HFF-Myc (cell line): Measurements from ENCODE around the gene IPO8.
"Not testable (repeated sequence)": the region's sequence is repeated elsewhere in the genome, so short reads cannot be mapped to it uniquely, and the experiment has no call there.

Experiments used
- DNase-seq: peaks from one replicate; pipeline ENCODE4 v3.0.0-alpha.2; 2011; ENCODE audit warnings: low read depth; ENCODE audit errors: extremely low read depth
- H3K4me3 ChIP-seq: replicated peaks from 2 replicates; pipeline ENCODE4 v1.5.1; 2011; ENCODE audit warnings: low read depth, mild to moderate bottlenecking, control low read depth, low read length
- CTCF ChIP-seq: IDR thresholded peaks from 2 replicates; pipeline ENCODE4 v1.5.1; 2012; ENCODE audit warnings: mild to moderate bottlenecking, low read depth, low read length, control low read depth; ENCODE audit errors: missing control alignments

Gene IPO8

DNA sequence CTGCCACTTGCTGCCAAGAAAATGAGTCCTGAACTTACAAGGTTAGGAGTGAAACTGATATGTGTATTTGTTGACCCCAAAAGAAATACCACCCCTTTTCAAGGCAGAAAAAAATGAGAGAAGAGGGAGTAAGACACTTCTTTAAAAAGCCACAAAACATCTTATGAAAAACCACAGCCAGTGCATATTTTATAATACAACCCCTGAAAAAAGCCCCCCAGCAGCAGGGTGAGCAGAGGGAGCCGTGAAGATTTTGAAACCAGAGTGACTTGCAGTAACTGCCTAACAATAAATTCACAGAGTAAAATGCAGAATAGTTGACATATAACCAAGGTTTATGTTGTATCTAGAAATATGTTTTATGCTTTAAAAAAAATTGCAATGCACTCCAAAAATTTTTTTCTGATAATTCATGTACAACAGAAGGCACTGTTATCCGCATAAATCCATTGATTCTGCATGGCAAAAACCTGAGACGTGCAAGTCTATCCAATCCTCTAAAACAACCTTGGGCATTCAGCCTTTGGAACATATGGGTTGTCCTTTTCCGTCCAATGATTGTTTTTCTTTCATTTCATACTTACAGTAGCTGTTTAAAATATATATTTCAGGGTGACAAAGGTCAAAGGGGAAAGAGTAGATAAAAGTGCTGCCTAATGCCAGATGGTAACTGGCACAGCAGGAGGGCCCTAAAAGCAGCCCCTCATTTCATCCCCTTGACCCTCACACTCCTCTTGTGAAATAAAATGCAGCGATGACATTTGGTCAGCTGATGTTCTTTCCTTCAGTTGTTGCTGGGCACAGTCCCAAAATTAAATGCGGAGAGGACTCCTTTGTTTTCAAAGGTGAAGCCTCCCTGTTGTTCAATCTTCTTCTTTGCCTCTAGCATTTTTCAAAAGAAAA, 65.3 kb downstream of the IPO8 start:
- H3K4me3 ChIP-seq = no peak overlapping the region
- no peak for DNase-seq
- no peak for TF ChIP-seq CTCF

DNA sequence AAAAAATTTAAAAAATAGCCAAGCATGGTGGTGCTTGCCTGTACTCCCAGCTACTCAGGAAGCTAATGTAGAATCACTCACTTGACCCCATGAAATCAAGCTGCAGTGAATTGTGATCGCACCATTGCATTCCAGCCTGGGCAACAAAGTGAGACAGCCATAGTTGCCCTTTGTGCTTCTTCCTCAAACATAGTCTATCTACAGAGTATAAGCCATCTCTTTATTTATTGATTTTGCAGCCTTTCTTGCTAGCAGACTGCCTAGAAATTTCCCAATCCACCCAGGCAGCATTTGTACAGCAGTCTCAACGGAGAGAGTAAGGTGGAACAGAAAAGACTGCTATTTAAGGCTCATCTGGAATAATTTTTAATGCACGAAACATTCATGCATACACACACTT, 68.8 kb downstream of the IPO8 start:
- no peak for DNase-seq
- TF ChIP-seq CTCF = no peak
- H3K4me3 ChIP-seq = no peak overlapping the region

GRCh38 chr12:30624009-30624408, 71.7 kb downstream of the IPO8 start:
- H3K4me3 ChIP-seq = no peak overlapping the region
- no peak for DNase-seq
- TF ChIP-seq CTCF = no peak

GRCh38 chr12:30622509-30622908, 73.2 kb downstream of the IPO8 start:
- DNase-seq = no peak

DNA sequence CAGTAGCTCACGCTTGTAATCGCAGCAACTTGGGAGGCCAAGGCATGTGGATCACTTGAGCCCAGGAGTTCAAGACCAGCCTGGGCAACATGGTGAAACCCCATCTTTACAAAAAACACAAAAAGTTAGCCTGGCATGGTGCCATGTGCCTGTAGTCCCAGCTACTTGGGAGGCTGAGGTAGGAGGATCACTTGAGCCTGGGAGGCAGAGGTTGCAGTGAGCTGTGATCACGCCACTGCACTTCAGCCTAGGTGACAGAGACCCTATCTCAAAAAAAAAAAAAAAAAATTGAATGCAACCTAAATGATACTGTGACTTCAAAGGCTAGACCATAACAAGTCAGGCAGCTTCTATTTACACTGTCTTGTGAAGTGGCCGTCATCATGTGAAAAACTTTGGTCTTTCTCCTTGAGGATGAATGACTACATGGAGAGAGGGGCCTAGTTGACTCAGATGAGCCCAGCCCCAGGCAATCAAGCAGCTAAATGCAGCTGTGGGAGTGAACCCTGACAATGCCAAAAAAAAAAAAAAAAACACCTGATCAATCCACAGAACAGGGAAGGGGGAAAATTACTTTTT, 73.9 kb downstream of the IPO8 start:
- H3K4me3 ChIP-seq = not testable (repeated sequence)

More at GRCh38 chr12:30622509-30622908, 73.2 kb downstream of the IPO8 start:
- TF ChIP-seq CTCF = no peak
- no peak overlapping the region for H3K4me3 ChIP-seq

DNA sequence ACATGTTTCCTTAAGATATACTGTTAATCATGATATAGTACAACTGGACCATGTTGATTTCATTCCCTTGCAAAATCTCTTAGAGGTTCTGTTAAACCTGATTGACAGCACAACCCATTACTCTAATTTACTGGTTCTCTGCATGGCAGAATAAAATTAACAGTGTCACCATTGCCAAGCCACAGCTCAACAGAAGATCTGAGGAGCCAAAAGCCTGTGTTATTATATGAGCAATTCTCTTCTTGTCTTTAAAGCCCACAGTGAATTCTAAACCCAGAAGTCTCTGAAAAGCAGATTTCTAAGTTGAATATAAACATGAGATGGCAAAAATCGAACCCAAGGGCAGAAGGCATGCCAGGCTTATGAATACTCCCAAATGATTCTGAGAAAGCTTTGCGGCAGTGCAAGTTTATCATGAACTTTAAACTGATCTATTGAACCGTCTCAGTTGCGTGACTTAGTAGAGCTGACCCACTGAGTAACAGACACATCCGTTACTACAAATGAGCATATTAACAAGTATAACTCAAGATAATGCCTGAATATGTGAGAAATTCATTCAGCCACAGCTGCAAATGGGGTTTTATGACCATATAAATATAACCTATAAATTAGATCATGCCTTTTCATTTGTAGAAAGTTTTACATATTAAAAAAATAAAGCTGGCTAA, 78.2 kb downstream of the IPO8 start:
- H3K4me3 ChIP-seq = no peak overlapping the region

More for the DNA sequence above, 73.9 kb downstream of the IPO8 start:
- DNase-seq = not testable (repeated sequence)

More for the DNA sequence above, 78.2 kb downstream of the IPO8 start:
- TF ChIP-seq CTCF = no peak
- no peak for DNase-seq
